ENCODE results near the gene NXF1. TPM values are rescaled to one million over a fixed set of nuclear protein-coding genes. Genes with fewer than 3 reads are reported as not detected.

NXF1 gene
- total and polyA plus RNA-seq, 2 of the 13 experiments (the other 11 are each of a cell fraction or from before 2014, with no cell fraction given), result 30.4 to 30.9 TPM

DNA sequence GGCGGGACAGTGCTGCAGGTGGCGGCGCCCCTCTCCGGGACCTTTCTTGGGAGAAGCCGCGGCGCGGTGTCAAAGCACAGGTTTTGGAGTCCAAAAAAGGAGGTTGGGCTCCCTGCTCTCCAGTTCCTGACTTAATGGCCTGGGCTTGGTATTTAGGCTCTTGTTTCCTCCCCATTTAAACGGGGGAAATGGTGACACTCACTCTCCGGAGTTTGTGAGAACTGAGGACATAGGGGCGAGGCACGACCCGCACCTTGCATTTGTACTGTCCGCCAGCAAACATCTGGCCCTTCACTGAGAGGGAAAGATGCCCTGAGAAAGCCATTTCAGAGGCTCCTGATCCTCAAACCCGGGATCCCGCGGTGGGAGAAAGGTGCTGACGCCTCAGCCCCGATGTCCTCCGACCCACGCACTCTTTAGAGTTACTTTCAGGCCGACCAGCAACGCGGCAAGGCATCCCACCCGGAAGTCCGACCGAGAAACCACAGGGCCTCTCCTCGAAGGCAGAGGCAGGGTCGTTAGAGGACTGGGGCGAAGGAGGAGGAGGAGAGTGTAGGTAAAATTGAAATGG lies 37.0 kb upstream of the NXF1 start (continued):
- TF ChIP-seq, protein P1, sequence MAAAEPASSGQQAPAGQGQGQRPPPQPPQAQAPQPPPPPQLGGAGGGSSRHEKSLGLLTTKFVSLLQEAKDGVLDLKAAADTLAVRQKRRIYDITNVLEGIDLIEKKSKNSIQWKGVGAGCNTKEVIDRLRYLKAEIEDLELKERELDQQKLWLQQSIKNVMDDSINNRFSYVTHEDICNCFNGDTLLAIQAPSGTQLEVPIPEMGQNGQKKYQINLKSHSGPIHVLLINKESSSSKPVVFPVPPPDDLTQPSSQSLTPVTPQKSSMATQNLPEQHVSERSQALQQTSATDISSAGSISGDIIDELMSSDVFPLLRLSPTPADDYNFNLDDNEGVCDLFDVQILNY (CRISPR knock-in tag; conservative IDR thresholded peaks at IDR 0.05), result no peak
- TF ChIP-seq ZNF296 (CRISPR knock-in tag; conservative IDR thresholded peaks at IDR 0.05) (no peak), RARA (CRISPR knock-in tag; IDR thresholded peaks at IDR 0.05) (no peak), SUZ12 (IDR thresholded peaks at IDR 0.05; ENCODE audit: low read depth, low read length) (no peak), CEBPG (CRISPR knock-in tag; IDR thresholded peaks at IDR 0.05) (no peak), SIX1 (CRISPR knock-in tag; IDR thresholded peaks at IDR 0.05; ENCODE audit: borderline replicate concordance) (no peak), CEBPB (IDR thresholded peaks at IDR 0.05; ENCODE audit: borderline replicate concordance, low read depth, low read length) (no peak), CCDC6 (CRISPR knock-in tag; IDR thresholded peaks at IDR 0.05) (no peak), ZNF724P (CRISPR knock-in tag; IDR thresholded peaks at IDR 0.05; ENCODE audit: borderline replicate concordance) (peak; percentile 38; the same call in 1 of the 2 replicates), ZSCAN25 (CRISPR knock-in tag; IDR thresholded peaks at IDR 0.05) (no peak), HNF4A (CRISPR knock-in tag; IDR thresholded peaks at IDR 0.05) (no peak), PLRG1 (conservative IDR thresholded peaks at IDR 0.05) (no peak), ZNF703 (CRISPR knock-in tag; IDR thresholded peaks at IDR 0.05; ENCODE audit: borderline replicate concordance) (no peak), TSC22D2 (CRISPR knock-in tag; IDR thresholded peaks at IDR 0.05; ENCODE audit: borderline replicate concordance) (no peak), MIER3 (CRISPR knock-in tag; IDR thresholded peaks at IDR 0.05; ENCODE audit: borderline replicate concordance) (no peak), ZNF34 (CRISPR knock-in tag; IDR thresholded peaks at IDR 0.05; ENCODE audit: borderline replicate concordance) (no peak), RCOR2 (CRISPR knock-in tag; IDR thresholded peaks at IDR 0.05) (no peak), ZNF788 (CRISPR knock-in tag; IDR thresholded peaks at IDR 0.05; ENCODE audit: borderline replicate concordance) (no peak)
- TF ChIP-seq, protein P2, sequence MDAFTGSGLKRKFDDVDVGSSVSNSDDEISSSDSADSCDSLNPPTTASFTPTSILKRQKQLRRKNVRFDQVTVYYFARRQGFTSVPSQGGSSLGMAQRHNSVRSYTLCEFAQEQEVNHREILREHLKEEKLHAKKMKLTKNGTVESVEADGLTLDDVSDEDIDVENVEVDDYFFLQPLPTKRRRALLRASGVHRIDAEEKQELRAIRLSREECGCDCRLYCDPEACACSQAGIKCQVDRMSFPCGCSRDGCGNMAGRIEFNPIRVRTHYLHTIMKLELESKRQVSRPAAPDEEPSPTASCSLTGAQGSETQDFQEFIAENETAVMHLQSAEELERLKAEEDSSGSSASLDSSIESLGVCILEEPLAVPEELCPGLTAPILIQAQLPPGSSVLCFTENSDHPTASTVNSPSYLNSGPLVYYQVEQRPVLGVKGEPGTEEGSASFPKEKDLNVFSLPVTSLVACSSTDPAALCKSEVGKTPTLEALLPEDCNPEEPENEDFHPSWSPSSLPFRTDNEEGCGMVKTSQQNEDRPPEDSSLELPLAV (CRISPR knock-in tag; conservative IDR thresholded peaks at IDR 0.05; ENCODE audit: low read depth), result no peak
- TF ChIP-seq, protein P3, sequence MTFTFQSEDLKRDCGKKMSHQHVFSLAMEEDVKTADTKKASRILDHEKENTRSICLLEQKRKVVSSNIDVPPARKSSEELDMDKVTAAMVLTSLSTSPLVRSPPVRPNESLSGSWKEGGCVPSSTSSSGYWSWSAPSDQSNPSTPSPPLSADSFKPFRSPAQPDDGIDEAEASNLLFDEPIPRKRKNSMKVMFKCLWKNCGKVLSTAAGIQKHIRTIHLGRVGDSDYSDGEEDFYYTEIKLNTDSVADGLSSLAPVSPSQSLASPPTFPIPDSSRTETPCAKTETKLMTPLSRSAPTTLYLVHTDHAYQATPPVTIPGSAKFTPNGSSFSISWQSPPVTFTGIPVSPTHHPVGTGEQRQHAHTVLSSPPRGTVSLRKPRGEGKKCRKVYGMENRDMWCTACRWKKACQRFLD (CRISPR knock-in tag; IDR thresholded peaks at IDR 0.05; ENCODE audit: borderline replicate concordance), result no peak
- TF ChIP-seq, protein P4, sequence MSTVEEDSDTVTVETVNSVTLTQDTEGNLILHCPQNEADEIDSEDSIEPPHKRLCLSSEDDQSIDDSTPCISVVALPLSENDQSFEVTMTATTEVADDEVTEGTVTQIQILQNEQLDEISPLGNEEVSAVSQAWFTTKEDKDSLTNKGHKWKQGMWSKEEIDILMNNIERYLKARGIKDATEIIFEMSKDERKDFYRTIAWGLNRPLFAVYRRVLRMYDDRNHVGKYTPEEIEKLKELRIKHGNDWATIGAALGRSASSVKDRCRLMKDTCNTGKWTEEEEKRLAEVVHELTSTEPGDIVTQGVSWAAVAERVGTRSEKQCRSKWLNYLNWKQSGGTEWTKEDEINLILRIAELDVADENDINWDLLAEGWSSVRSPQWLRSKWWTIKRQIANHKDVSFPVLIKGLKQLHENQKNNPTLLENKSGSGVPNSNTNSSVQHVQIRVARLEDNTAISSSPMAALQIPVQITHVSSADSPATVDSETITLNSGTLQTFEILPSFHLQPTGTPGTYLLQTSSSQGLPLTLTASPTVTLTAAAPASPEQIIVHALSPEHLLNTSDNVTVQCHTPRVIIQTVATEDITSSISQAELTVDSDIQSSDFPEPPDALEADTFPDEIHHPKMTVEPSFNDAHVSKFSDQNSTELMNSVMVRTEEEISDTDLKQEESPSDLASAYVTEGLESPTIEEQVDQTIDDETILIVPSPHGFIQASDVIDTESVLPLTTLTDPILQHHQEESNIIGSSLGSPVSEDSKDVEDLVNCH (CRISPR knock-in tag; IDR thresholded peaks at IDR 0.05), result no peak
- TF ChIP-seq, protein P5, sequence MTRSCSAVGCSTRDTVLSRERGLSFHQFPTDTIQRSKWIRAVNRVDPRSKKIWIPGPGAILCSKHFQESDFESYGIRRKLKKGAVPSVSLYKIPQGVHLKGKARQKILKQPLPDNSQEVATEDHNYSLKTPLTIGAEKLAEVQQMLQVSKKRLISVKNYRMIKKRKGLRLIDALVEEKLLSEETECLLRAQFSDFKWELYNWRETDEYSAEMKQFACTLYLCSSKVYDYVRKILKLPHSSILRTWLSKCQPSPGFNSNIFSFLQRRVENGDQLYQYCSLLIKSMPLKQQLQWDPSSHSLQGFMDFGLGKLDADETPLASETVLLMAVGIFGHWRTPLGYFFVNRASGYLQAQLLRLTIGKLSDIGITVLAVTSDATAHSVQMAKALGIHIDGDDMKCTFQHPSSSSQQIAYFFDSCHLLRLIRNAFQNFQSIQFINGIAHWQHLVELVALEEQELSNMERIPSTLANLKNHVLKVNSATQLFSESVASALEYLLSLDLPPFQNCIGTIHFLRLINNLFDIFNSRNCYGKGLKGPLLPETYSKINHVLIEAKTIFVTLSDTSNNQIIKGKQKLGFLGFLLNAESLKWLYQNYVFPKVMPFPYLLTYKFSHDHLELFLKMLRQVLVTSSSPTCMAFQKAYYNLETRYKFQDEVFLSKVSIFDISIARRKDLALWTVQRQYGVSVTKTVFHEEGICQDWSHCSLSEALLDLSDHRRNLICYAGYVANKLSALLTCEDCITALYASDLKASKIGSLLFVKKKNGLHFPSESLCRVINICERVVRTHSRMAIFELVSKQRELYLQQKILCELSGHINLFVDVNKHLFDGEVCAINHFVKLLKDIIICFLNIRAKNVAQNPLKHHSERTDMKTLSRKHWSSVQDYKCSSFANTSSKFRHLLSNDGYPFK (CRISPR knock-in tag; IDR thresholded peaks at IDR 0.05; ENCODE audit: borderline replicate concordance), result peak; percentile 53; the same call in 1 of the 2 replicates
